GM21423 (cell line): ENCODE results near the gene KLHL29.

ENCODE experiments used
- ATAC-seq: cut with Tn5 transposase; IDR thresholded peaks from one replicate; pipeline ENCODE4 v1.9.1; 2021; ENCODE audit warnings: mild to moderate bottlenecking, moderate library complexity; ENCODE audit not compliant: unreplicated experiment

Gene KLHL29

GRCh38 chr2:23640711-23641110 is 255.7 kb downstream of the KLHL29 start:
- no peak for ATAC-seq

DNA sequence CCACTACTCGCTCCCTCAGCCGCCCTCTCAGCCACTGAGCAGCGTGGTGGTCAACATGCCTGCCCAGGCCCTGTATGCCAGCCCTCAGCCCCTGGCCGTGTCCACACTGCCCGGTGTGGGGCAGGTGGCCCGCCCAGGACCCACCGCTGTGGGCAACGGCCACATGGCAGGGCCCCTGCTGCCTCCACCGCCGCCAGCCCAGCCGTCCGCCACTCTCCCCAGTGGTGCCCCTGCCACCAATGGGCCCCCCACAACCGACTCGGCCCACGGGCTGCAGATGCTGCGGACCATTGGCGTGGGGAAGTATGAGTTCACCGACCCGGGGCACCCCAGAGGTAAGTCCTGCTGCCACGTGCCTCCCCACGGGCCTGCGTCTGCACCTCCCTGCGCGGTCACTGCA is 257.5 kb downstream of the KLHL29 start:
- ATAC-seq, result no peak

DNA sequence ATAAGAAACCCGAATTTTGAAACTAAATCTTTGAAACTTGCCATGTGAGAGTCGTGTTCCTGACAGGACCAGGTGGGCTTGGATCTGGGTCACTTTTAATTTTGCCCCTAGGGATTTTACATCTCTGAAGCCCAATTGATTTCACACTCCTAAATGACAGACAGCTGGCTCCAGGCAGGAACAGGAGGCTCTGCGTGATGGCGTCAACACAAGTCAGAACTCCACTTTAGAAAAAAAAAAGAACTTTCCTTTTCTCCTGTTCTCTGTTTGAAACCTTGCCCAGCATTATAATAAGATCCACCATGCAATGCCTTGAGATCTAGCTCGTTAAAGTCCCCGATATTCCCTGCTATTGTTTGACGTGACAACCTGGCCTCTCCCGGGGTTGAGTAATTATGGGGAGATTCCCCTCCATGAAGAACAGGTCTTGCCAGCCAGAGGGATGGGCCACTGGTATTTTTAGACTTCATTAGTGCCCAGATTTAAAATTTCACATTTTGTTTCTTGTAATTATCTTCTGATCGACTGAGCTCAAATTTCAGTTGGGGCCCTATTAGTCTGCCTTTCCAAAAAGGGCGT is 260.3 kb downstream of the KLHL29 start:
- no peak for ATAC-seq

GRCh38 chr2:23647563-23647962 is 262.6 kb downstream of the KLHL29 start:
- ATAC-seq, result no peak

GRCh38 chr2:23649303-23649702 is 264.3 kb downstream of the KLHL29 start:
- no peak for ATAC-seq

- no peak for ATAC-seq
These were observed 264.8 kb downstream of the KLHL29 start for GRCh38 chr2:23649819-23650218.

DNA sequence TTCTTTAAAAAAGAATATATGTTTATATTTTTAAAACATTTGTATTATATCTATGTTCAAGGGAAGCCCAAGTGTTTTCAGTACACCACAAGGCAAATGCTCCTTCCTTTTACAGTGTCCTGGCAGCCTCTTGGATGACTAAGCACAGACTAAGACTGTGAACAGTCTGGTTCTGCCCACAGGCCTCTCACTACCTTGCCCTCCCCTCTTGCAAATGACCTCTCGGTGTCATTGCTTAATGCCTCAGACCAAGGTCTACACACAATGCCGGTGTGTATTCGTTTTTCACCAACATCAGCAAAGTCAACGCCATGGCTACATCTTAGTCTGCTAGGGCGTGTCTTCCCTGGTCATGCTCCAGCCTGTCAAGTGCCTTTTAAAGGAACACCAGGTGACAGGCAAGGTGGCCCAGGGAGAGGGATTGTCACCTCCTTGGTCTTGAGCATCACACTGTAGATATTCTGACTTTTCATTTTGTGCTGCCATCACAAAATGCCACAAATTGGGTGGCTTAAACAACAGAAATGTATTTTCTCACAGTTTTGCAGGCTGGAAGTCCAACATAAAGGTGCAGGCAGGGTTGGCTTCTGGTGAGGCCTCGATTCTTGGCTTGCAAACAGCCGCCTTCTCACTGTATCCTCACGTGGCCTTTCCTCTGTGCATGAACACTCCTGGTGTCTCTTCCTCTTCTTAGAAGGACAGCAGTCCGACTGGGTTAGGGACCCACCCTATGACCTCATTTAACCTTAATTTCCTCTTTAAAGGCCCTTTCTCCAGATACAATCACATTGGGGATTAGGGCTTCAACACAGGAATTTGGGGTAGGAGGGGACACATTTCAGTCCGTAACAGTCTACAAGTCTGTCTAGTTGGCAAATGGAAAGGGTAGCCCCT is 266.5 kb downstream of the KLHL29 start:
- no peak for ATAC-seq

GRCh38 chr2:23653326-23653725 is 268.3 kb downstream of the KLHL29 start:
- no peak for ATAC-seq

DNA sequence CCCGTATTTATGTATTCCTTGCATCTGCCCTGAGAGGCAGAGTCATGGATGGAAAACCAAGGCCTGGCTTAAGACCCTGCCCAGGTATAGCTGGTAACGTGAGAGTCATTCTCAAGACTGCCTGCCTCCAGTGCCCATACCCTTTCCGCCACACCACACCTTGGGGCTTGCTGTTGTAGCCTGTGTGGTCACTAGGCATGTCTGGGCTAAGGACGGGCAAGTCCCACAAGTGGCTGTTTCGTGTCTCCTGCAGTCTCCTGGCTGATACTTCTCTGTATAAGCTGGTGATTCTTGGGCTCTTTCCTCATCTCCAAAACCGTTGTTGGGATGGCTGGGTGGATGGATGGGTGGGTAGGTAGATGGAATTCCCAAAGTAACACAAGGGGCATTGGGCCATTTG is 269.8 kb downstream of the KLHL29 start:
- ATAC-seq, result no peak

DNA sequence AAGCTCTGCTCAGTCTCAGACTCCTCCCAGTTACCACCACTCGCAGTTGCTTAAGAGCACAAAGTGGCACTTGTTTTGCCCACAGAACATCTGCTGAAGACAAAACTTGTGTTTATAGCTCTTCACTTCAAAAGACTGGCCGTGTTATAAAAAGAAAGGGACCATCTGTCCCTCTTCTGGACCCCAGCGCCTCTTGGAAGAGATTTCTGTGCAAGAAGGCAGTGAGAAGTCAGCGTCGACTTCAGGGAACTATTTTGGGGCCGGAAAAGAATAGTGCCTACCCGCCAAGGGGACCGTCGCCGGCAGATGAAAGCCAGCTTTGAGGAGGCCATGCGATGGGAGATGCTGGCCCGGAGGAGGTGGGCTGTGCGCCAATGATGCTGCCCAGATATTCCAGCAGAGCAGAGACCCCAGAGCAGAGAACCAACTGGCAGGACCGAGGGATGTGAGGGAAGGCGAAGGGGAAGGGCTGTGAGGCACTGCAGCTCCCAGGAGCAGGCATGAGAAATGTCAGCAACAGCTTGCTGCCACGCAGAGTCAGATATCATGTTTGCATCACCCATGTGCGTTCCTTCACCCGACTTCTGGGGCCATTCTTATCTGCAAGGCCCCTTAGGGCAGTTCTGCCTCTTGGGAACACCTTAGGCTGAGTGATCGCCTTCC is 271.1 kb downstream of the KLHL29 start:
- no peak for ATAC-seq

- no peak for ATAC-seq
These were observed 271.6 kb downstream of the KLHL29 start for GRCh38 chr2:23656597-23656973.

- no peak for ATAC-seq
These were observed 272.4 kb downstream of the KLHL29 start for GRCh38 chr2:23657371-23657770.

GRCh38 chr2:23657934-23658333 is 273.0 kb downstream of the KLHL29 start:
- no peak for ATAC-seq

DNA sequence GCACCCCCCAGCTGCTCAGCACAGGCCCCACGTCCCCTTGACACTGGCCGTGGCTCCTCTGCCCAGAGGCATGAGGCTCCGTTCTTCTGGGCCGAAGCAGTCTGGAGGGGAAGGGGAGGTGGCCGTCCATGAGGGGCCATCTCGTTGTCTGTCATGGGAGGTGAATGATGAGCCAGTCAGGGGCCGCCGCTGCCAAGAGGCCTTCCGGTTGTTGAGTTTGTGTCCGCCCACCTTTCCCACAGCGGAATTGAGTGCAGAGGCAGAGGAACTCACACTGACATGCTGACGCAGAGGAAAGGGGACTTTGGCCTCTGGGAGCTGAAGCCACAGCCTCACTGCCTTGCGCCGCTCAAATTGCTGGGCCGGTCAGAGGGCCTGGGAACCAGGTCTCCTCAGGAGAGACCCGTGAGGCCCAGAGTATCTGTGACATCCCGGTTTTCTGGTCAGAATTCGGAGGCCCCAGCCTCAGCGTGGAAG is 273.5 kb downstream of the KLHL29 start:
- peak; percentile 64 for ATAC-seq

- ATAC-seq, result no peak
These were observed 274.3 kb downstream of the KLHL29 start for GRCh38 chr2:23659328-23659727.

GRCh38 chr2:23659773-23660172 is 274.8 kb downstream of the KLHL29 start:
- no peak for ATAC-seq

DNA sequence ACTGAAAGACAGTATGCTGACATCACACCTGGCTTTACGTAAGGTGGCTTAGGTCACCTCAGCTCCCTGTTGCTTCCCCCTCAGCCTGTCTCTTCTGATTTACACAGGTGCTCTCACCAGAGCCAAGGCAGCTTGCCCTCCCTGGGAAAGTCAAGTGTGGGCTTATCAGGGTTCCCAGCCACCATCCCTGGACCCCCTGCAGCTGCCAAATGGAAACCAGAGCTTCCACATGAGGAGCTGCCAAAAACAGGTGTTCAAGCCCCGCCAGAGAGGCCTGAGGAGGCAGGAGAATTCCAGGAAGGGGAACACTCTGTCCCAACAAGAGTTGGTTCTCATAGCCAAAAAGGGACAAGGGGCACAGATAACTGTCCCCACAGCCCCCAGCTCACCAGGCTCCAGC is 275.3 kb downstream of the KLHL29 start:
- no peak for ATAC-seq

- no peak for ATAC-seq
These were observed 276.5 kb downstream of the KLHL29 start for GRCh38 chr2:23661276-23662050.

- no peak for ATAC-seq
These were observed 277.5 kb downstream of the KLHL29 start for GRCh38 chr2:23662466-23662865.

DNA sequence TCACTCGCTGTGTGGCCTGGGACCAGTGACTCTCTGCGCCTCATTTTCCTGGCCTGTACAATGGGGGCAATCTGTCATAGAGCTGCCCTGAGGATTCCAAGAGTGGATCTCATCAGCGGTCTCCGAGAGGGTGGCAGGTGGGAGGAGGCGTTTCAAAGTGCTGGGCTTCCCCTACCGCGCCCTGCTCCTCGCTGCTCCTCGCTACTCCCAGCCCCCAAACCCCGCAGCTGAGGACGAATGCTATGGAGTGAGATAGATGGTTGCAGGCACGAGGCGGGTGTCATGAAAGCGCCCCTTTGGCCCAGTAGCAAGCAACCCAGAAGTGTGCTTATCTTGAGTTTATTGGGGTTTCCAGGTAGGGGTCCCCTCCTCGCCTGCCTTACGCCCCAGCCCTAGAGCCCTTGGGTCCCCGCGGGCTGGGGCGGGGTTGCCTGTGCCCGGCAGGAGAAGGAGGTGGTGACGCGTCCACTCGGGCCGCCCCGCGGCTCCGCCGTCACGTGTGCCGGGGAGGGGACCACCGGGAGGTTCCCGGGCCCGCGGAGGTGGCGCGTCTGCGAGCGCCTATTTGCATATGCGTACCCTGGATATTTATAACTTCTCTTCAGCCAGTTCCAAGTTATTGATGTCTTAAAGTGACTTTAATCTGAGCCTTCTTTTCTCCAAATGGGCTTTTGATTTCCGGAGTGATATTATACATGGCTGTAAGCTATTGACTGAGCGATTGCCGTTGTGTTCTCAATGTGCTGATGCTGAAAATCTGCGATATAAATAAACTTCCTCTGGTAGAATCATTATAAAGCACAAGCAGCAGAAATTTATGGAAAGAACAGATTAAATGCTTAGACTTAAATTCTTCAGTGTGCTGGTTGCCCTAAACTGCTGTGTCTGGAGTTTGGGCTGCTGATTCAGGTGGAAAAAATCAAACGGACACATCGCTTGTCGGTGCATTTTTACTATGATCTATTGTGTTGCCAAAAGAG is 278.3 kb downstream of the KLHL29 start:
- ATAC-seq, result no peak
